GM19099 (cell line): ENCODE results near the gene STKLD1.

Experiments used
- POLR2A ChIP-seq: IDR thresholded peaks from 3 replicates; pipeline ENCODE4 v1.6.1; 2011; ENCODE audit warnings: low read depth; ENCODE audit not compliant: insufficient read length; ENCODE audit errors: extremely low read depth

The STKLD1 gene

GRCh38 chr9:133436681-133437080 lies 60.5 kb downstream of the STKLD1 start:
- TF ChIP-seq POLR2A, result no peak

- no peak for TF ChIP-seq POLR2A
Measured at GRCh38 chr9:133437753-133438531, 61.8 kb downstream of the STKLD1 start.

- TF ChIP-seq POLR2A, result no peak
Measured at GRCh38 chr9:133439337-133439736, 63.2 kb downstream of the STKLD1 start.

- peak; percentile 38 for TF ChIP-seq POLR2A
Measured at GRCh38 chr9:133440874-133441273, 64.7 kb downstream of the STKLD1 start.

- TF ChIP-seq POLR2A, result no peak
Measured at GRCh38 chr9:133441571-133441970, 65.4 kb downstream of the STKLD1 start.

- TF ChIP-seq POLR2A, result no peak
Measured at GRCh38 chr9:133443248-133443647, 67.1 kb downstream of the STKLD1 start.

GRCh38 chr9:133443982-133444381 lies 67.8 kb downstream of the STKLD1 start:
- no peak for TF ChIP-seq POLR2A

- no peak for TF ChIP-seq POLR2A
Measured at GRCh38 chr9:133445293-133445969, 69.3 kb downstream of the STKLD1 start.

- TF ChIP-seq POLR2A, result no peak
Measured at GRCh38 chr9:133448487-133448972, 72.4 kb downstream of the STKLD1 start.

GRCh38 chr9:133449760-133450159 lies 73.6 kb downstream of the STKLD1 start:
- no peak for TF ChIP-seq POLR2A

- TF ChIP-seq POLR2A, result no peak
Measured at GRCh38 chr9:133452562-133452961, 76.4 kb downstream of the STKLD1 start.

GRCh38 chr9:133453651-133454050 lies 77.5 kb downstream of the STKLD1 start:
- no peak for TF ChIP-seq POLR2A

GRCh38 chr9:133454325-133454724 lies 78.2 kb downstream of the STKLD1 start:
- TF ChIP-seq POLR2A, result no peak

- no peak for TF ChIP-seq POLR2A
Measured at GRCh38 chr9:133454943-133455673, 78.9 kb downstream of the STKLD1 start.
